HuH-7.5 (cell line): ENCODE data around the gene FAM222A.

Experiments
- DNase-seq: peaks from one replicate; pipeline ENCODE4 v3.0.0; 2011; ENCODE audit warnings: low spot score

FAM222A gene

DNA sequence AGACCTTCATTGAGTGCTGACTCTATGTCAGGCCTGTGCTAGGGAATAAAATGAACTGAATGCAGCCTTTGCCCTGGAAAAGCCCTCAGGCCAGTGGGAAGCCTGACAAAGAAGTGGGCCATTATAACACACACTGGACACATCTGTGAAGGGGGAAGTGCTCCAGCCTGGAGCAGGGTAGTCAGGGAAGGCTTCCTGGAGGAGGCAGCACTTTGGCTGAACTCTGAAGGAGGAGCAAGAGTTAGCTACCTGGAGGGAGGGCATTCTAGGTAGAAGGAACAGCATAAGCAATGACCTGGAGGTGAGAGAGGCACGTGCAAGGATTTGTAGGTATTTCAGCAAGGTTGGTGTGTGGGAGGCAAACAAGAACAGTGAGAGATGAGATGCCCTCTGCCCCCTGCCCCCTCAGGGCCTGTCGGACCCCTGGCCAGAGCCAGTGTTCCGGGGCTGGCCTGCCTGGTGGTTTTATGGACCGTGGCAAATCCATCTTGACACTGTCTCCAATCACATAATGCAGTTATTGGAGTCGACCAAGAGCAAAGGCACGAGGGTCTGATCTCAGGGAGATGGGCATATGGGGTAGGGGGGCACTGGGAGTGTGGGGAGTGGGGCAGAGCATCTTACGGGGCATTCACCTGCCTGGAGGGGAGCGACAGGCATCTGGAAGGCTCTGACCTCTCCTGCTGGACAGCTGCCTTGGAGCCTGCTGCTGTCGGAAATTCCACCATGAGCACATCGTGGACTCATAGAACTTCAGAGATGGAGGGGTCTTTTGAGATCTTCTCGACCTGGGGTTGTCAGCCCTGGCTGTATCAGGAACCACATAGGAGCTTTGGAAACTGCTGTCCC, 2.7 kb upstream of the FAM222A start:
- DNase-seq = no peak

DNA sequence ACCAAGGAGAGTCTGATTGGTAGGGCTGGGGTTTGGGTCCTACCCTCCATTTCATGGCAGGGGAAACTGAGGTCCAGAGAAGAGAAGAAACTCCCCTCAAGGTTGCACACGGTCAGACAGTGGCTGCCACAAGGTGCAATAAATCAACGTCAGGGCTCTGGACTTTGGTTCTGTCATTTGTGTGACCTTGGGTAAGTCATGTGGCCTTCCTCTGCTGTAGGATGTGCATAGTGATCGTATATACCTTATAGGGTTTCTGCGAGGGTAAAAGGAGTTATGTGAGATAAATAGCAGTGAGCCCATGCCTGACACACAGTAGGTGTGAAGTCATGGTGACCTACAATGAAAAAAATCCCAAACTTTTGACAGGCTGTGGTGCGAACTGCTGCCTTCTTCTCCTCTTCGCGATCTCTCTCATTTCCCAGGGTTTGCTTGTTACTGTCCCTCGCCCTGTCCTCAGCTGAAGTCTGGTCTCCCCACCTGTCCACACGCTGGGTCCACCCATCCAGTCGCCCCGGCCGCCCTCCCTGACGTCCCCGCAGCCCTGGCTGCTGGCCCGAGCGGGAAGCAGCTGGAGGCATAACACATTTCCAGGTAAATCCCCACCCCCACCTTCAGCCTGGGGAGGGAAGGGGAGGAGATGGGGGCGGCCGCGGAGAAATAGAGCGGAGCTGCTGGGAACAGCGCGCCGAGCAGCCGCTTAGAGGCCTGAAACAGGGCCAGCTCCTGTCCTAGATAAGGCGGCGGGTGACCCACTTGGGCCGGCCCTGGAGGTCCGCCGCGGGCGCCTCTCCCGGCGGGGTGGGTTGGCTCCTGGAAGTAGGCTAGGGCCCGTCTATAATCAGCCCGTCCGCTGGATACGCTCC, 1.8 kb upstream of the FAM222A start:
- DNase-seq = no peak

DNA sequence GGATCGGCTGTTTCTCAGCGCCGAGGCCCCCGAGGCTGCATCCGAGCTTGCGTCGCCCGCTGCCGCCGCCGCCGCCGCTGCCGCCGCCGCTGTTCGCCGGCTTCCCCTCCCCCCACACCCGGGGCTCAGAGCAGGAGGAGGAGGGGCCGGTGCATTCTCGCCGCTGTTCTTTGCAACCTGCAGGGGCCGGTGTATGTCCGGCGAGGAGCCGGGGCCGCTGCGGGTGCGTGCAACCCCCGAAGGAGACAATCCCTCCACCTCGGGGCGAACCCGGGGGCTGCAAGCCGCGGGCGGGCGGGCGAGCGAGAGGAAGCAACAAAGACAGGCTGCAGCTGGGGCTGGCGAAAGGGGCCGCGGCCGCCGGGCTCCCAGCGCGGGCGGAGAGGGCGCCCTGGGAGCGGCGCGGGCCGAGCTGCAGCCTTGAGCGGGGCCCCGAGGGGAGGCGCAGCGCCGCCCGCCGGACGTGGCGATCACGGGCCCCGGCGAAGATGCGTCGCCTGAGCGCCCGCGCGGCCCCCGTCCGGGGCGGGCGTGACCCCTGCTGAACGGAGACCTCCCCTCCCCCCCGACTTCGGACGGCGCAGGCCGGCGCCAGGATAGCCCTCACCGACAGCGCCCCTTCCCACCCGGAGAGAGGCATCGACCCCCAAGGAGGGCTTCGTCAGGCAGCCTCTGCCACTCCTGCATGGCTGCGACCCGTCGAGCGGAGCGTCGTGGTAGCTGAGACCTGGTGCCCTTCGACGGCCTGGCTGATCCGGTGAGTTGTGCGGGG, 702 bp downstream of the FAM222A start:
- peak; percentile 89 for DNase-seq

DNA sequence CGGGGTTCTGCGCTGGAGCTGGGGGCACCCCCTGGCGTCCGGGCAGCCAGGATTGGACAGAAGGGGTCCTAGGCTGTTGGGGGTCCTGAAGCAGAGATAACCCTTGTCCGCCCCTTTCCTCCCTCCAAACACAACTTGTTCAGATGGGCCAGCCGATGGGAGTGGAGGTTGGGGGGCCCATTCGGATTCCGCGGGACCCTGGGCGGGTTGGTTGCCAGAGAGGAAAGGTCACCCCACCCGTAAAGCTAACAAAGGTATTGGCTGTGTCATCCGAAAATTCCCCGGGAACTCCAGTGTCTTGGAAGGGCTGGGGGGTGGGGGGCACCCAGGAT, 1.3 kb downstream of the FAM222A start:
- DNase-seq = no peak

DNA sequence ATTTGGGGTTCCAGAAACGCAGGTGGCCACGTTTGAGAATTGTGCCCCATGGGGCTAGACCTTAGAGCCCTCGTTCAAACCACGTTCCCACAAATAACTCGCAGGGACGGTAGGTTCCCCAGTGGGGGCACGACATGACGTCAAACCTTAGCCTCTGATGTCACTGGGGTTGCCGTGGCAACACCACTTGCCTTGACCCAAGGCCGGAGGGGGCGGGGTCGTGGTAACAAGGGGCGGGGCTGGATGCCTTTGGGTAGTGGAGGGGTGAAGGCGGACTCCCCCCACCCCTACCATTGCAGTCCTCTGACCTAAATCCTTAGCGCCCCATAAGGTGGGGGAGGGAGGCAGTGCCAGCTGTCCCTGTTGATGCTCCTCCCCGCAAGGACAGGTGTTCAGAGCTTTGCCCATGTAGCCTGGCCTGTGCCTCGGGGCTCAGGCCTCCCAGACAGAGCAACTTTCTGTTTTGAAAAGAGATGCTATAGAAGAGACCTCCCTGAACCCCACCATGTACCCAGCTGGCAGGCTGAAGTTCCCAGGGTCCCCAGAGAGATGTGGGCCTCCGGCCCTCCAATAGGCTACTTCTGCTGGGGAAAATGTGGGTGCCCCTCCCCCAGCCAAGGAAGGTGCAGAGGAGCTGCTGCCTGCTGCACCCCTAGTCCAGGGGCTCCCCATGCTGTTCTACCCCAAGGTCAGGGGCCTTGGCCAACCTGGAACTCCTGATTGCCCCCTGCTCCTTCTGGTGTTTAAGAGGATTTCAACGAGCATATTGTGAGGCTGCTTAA, 1.9 kb downstream of the FAM222A start:
- DNase-seq = no peak

DNA sequence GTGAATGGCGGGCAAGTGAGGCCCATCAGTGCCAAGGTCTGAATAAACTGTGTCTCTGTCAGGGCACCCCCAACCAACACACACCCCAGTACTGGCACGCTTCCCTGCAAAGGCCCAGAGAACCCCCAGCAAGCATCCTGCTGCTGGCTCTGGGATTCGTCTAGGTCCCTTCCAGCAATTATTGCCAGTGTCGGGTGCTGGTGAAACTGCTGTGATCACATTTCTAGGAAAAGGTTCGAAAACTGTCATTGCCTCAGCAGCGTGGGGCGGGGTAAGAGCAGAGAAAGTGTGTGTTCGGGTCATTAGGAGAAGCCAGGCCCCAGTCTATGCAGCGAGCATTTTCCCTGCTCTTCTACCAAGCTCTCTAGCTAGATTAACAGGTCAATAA, 2.5 kb downstream of the FAM222A start:
- DNase-seq = no peak

DNA sequence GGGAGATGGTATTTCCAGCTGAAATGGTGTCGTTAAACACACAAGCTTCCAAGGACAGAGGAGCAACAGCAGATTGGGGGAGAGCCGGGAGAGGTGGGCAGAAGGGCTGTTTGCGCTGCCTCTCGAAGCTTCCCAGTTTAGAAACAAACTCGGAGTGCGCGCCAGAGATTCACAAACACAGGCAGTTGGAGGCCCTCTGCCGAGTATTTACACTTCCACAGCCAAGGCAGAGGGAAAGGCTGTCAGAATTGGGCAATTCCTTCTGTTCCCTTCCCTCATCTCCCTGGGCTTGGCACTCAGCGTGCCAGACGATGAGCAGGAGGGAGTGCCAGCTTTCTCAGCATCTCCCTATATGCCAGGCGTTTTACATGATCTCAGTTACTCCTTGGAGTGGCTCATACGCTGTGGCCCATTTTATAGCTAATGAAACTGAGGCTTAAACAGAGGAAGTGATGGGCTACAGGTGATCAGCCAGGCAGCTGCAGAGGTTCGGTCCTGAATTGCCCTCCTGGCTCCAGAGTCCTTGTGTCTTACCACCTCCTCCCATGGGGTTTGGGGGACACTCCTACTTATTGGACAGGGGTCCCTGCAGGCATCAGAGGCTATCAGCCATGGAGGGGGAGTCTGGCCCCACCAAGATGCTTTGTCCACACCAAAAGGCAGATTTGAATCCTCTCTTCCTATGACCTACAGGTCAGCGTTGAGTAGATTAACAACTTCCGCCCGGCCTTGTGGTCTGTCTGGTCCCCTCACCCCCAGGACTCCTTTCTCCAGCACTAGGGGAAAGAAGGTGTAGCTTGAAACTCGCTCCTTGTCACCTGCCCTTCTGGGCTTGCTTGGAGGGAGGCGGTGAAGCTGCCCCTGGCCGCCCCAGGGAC, 3.1 kb downstream of the FAM222A start:
- no peak for DNase-seq

DNA sequence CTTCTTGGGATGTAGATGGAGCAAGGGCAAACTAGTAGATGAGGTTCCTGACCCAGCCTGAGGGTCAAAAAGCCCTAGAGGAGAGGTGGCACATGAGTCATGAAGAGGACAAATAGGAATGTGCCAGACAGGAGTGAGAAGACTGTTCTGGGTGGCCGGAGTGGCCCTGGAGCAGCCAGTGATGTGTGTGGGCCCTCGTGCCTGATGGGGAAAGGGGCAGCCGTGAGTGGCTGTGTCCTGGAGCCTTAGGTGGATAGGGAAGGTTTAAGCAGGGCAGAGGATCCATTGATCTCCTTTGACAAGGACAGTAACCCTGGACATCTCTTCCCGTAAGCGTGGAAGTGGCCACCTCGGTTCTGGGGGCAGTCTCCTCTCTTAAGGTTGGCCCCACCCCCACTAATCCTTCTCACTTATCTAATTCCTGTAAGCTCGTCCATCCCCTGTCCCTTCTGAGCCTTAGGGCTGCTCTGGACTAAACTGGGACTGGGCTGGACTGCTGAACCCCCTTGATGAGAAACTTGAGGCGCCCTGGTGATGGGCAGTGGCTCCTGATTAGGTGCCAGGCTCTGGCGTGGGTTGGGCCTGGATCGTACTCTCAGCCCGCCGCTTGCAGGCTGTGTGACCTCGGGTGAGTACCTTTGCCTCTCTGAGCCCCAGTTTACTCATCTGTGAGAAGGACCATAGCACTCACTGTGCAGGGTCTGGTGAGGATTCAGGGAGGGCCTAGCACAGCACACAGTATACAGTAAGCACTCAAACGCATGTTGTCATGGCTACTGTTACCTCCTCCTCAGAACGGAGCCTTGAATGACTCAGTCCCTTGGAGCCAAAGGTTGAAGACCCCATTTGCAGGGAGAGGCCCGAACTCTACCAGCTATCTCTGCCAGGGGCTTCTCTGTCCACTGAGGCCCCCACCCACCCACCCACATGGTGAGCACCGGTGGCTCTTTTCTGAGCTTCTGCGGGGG, 4.0 kb downstream of the FAM222A start:
- DNase-seq = no peak

DNA sequence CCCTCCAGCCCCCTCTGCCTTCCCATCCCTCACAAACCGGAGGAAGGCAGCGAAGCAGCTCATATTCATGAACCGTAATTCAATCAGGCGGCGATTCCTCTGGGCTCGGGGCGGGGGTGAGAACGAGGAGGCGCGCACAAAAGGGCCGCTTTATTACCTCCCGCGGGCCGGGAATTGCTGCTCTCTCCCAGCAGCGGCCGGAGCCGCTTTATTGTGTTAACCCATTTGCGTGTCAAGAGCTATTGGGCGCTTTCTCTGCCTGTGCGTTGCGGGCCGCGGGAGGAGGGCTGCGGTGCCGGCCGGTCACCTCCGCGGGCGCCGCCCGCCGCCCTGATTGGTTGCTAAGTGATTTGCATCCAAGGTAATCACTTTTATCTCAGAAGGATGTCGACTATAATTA, 4.8 kb downstream of the FAM222A start:
- DNase-seq = no peak

DNA sequence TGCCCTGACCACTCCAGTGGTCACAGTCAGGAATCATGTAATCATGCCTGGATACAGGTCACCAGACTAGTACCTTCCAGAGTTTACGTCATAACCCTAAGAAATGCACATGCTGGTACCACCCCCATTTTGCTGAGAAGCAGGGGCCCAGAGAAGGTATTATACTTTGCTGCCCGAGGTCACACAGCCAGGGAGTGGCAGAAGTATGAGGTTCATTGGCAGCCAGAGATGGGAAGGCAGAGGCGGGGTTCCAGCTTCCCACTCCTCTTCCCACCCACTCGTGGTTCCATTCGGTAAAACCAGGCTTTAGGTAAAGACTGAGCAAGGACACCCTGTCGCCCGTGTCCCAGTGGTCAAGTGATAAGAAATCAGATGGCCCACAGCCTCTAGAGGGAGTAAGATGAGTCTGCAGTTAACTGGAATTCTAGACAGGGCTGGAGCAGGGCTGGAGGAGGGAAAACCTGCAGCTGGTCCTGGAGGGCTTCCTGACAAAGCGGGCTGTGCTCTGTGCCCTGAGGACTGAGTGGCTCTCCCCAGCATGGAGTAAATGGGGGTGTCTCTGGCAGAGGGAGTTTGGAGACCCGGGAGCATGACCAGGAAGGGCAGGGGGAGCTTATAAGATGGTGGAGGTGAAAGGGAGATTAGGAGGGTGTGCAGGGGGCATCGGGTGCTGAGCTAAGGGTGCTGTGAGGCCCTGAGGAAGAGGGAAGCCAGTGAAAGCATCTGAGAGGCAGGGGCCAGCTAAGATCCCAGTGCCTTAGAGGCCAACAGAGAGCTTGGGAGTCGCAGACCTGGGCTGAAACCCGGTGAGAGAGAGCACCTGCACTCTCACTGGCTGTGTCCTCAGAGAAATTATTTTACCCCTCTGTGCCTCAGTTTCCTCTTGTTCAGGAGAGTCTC, 5.7 kb downstream of the FAM222A start:
- peak; percentile 75 for DNase-seq

DNA sequence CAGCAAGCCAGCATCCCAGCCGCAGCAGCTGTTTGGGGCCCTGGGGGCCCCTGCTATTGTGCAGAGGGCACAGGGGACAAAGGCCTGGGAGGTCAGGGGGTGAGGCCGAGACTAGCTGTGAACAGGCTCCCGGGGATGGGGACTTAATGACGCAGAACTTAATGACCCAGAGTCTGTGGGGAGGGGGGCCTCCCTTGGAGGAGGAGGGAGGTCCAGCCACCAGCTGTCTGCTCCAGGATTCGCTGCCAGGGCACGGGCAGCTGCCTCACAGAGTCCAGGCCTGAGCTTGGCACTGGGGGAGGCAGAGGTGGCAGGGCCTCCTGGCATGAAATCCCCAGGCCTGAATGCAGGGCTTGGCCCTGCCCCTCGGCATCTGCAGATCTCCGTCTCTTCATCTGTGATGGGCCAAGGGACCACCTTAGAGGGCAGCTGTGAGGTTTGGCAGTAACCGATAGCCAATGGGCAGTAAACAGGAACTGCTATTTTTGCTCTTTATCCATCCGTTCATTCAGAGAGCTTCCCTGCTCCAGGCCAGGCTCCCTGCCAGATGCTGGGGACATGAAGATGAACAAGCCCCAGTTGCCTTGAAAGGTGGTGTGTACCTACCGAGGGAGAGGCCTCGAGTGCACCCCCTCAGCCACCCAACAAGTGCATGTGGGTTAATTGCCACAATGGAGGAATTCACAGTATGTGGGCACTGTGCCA, 6.7 kb downstream of the FAM222A start:
- DNase-seq = no peak

DNA sequence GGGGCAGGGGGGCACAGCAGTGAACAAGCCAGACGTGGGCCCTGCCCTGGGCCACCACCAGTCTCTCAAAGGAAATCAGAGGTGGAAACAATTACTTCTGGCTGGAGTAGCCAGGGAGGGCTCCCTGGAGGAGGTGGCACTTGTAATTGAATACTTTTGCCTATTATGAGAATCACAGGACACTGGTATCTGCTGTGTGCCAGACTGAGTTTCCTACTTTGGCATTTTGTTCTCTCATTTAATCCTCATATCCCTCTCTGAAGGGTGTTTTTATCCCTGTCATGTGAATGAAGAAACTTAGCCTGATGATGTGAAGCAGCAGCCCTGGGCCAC, 7.2 kb downstream of the FAM222A start:
- DNase-seq = no peak

DNA sequence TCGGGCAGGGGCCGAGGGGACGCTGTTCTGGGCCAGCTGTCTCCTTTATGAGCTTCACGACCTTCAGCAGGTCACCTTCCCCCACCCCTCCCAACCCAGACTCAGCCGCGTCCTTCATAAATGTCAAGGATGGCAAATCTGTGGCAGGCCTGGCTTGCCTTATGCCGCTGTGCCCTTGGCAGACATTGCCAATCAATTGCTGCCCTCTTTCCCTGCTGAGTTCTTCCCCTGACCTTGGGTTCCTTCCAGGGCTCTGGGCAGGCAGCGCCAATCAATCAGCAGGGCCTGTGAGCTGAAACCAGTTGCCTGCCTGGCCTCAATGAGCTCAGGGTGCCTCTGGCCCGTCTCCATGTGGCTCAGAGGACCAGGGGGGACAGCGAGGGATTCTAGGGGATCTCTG, 7.7 kb downstream of the FAM222A start:
- DNase-seq = no peak

DNA sequence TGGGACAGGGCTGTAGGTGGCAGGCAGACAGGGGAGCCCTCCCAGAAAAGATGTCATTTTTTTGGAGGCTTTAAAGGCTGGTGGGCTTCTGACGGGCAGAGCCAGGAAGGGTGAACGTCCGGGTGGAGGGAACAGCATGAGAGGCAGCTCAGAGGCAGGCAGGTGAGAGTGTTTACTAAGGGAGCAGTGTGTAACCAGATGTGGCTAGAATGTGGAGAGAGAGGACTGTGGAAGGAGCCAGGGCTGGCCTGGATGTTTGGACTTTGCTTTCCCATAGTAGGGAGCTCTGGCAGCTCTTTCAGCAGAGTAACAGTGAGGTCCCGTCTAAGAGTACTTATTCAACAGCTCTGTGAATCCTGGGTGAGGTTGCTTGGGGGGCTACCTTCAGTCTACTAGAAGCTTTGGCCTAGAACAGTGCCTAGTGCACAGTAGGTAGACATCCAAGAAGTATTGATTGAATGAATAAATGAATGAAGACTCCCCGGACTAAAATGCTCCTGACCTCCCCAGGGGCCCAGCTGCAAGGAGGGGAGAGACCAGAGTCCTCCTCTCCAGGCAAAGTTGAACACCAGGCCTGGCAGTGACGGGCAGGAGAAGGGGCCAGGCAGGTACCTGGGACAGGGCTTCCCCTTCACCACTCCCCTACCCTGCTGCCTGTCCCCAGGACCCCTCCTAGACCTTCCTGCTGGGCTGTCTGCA, 8.5 kb downstream of the FAM222A start:
- DNase-seq = no peak

DNA sequence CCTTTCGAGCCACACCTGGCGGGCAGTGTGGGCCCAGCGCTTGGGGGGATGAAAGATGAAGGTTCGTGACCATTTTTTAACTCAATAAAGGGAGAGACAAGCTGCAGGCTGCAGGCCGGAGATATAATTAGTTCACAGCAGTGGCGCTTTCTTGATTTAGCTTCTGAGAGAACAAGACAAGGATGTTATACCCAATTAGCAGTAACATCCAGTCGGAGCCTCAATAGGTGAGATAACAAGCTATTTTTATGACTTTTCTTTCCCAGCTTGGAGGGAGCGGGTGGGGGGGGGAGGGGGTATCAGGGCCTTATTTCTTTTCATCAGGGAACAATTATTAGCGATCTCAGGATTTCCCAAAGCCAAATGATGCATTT, 9.1 kb downstream of the FAM222A start:
- no peak for DNase-seq

DNA sequence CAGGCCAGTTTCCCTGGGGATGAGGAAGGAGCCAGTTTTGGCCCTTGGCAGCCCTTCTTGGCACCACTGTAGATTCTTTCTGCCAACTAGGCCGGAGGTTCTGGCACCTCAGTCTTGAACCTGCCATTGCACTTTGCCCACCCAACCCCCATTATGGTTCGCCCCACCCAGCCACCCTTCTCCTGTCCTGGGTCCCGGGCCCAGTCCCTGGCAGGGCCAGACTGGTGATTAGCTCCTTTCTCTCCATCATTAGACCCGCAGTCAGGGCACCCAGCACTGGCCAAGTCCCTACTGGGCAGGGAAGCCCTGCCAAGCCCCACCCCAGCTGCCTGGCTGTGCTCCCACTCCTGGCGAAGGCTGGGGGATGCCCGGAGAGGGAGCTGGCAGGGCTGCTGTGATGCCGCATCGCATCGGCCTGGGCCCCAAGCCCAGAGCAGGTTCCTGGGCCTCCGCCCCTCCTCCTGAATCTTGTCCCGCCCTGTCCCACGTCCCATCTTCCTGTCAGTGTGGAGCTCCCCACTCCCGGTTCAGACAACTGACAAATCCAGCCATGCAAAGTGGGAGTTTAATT, 9.8 kb downstream of the FAM222A start:
- DNase-seq = no peak

DNA sequence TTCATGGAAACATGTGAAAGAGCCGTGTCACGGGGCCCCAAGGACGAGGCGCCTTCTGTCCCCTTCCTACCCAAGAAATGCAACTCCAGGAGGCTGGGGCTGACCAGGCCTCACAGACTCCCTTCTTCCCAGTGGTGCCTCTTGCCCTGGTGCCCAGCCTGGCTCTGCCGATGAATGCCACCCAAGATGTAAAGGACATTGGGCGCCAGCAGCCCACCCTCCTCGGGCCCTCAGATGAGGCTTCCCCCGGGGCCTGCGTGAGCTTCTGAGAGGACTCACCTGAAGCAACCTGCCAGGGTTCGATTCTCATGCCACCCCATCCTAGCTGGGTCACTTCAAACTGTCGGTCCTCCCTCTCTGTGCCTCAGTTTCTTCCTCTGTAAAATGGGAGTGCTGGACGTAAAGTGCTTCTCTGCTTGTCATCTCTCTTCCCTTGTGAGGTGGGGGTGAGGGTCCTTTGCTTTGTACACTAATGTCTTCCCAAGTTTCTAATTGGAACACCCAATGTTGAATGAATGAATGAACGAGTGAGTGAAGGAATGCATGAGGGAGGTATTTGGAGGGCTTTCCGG, 10.8 kb downstream of the FAM222A start:
- DNase-seq = no peak
